Measurements from ENCODE around the gene BLTP3A.

BLTP3A gene

DNA sequence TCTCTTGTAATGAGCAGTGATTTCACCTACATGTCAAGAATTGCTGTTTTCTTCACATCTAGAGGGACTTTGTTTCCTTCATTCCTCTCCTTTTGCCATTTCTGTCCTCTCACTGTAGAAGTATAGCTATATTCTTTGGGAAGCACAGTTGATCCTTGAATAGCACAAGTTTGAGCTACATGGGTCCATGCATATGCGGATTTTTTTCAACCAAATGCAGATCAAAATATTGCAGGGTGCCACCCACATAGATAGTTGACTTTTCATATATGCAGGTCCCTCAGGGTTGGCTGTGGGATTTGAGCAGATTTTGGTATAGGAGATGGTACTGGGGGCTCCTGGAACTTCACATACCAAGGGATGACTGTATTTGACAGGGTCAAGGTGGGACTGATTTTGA lies 41.1 kb downstream of the BLTP3A start:
- in situ Hi-C loops (cut with MboI; ENCODE audit: low sequenced_read_pairs): no loop called here

DNA sequence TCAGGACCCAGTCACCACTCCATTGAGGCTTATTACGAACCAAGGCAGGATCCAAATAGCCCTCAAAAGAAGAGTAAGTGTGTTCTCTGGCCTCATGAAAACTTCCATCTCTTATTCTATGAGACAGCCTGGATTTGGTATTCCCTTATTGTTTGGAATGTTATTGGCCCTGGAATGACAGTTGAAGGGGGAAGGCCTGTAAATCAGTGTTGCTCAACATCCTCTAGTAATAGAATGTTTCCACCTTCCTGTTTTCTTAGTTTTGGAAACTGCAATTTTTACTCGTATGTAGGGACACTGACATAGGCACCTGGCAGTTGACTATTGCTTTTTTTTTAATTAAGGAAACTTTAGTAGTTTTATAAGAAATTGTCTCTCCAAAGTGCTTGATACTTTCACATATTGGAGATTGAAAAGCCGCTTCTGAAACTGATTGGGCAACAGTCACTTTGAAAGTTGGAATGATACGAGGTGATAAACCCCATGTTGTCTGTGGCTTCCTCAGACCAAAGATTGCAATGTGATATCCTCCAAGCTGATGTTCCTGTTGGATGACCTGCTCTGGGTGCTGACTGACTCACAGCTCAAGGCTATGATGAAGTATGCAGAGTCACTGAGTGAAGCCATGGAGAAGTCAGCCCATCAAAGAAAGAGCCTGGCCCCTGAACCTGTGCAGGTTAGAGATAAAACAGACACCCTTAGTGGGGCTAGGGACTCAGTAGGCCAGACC lies 43.1 kb downstream of the BLTP3A start:
- in situ Hi-C loops (cut with MboI; ENCODE audit: low sequenced_read_pairs): no loop called here

GRCh38 chr6:34836008-34836407 lies 44.1 kb downstream of the BLTP3A start:
- in situ Hi-C loops (cut with MboI; ENCODE audit: low sequenced_read_pairs): no loop called here

GRCh38 chr6:34836451-34836850 lies 44.6 kb downstream of the BLTP3A start:
- in situ Hi-C loops (cut with MboI; ENCODE audit: low sequenced_read_pairs): no loop called here

- in situ Hi-C loops (cut with MboI; ENCODE audit: low sequenced_read_pairs): no loop called here
Measured at GRCh38 chr6:34837528-34837927, 45.6 kb downstream of the BLTP3A start.

GRCh38 chr6:34839666-34840352 lies 47.9 kb downstream of the BLTP3A start:
- in situ Hi-C loops (cut with MboI; ENCODE audit: low sequenced_read_pairs): no loop called here
